Measurements from ENCODE around the gene MINDY4. TPM values are rescaled to one million over a fixed set of nuclear protein-coding genes. Genes with fewer than 3 reads are reported as not detected.

The MINDY4 gene
- total RNA-seq, 6 donors from 2014 or later: 7.7 to 43.0 (median 19.4) TPM

DNA sequence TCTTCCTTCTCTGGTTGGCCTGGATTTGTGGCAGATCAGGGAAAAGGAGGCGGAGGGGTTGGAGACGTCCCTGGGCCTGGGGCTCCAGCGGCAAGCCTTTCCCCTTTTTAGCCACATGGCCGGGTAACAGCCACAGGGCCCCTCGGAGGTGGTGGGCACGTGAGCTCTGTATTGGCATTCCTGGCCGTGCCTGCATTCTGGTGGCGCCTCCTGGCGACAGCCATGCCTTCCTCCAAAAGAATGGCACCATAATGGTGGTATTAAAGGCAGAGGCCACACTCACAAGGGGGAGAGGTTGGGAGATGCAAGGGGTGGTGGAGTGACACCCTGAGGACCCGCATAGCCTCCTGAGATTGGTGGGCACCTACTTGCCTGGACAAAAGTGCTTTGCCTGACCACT, 137.5 kb downstream of the MINDY4 start:
- DNase-seq (peak in 1 of 2 donors; percentile 29), ATAC-seq (ENCODE audit: low FRiP score in 2 of 2) (no peak)
- H3K27ac ChIP-seq: peak overlapping the region in 3 of 4 donors; percentile 75 to 88 (median 79)
- 70 to 87% methylated on average over 10 of the region's 10 CpGs for WGBS, 2 donors
- H3K9me3 ChIP-seq: no peaks in the 10 kb centered on the region
- H3K4me1 ChIP-seq: peaks cover 66 to 95% (median 74%) of the 10 kb centered on the region in 4 donors
- peaks cover 0 to under 1% (median 0%) of the 10 kb centered on the region in 4 donors for H3K36me3 ChIP-seq
- H3K4me3 ChIP-seq: no peak overlapping the region
- no peaks in the 10 kb centered on the region for H3K27me3 ChIP-seq
- TF ChIP-seq, protein P1, sequence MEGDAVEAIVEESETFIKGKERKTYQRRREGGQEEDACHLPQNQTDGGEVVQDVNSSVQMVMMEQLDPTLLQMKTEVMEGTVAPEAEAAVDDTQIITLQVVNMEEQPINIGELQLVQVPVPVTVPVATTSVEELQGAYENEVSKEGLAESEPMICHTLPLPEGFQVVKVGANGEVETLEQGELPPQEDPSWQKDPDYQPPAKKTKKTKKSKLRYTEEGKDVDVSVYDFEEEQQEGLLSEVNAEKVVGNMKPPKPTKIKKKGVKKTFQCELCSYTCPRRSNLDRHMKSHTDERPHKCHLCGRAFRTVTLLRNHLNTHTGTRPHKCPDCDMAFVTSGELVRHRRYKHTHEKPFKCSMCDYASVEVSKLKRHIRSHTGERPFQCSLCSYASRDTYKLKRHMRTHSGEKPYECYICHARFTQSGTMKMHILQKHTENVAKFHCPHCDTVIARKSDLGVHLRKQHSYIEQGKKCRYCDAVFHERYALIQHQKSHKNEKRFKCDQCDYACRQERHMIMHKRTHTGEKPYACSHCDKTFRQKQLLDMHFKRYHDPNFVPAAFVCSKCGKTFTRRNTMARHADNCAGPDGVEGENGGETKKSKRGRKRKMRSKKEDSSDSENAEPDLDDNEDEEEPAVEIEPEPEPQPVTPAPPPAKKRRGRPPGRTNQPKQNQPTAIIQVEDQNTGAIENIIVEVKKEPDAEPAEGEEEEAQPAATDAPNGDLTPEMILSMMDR (IDR thresholded peaks at IDR 0.05): peak in 1 of 6 experiments; percentile 12
- no peak for TF ChIP-seq EP300 (IDR thresholded peaks at IDR 0.05)

DNA sequence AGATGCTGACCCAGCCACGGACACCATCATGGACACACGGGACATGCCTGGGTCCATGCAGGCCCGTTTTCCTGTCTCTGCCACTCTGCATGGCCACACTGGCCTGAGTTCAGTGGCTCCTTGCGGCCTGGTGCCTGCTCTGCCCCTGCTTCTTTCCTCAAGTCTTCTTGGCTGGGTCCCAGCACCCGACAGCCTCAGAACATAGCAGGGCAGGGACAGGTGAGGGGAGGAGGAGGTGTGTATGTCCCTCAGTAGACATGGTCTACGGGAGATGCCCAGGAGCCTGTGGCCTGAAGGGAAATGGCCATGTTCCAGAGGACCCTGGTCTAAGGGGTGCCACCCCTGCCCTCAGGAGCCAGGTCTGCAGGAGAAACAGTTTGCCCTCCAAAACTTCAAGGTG, 138.2 kb downstream of the MINDY4 start:
- Histone ChIP-seq H3K27ac (peak overlapping the region in 3 of 4 donors; percentile 34 to 89 (median 88)), H3K36me3 (peaks cover 0 to 6% (median 0%) of the 10 kb centered on the region in 4 donors), H3K27me3 (no peaks in the 10 kb centered on the region), H3K4me3 (no peak overlapping the region), H3K4me1 (peaks cover 66 to 90% (median 78%) of the 10 kb centered on the region in 4 donors), H3K9me3 (no peaks in the 10 kb centered on the region)
- ATAC-seq (ENCODE audit: low FRiP score in 2 of 2) (no peak), DNase-seq (peak; percentile 25 to 76)
- WGBS, 2 donors: 67 to 68% methylated on average over 1 to 6 of the region's 6 CpGs
- TF ChIP-seq, protein P1 (IDR thresholded peaks at IDR 0.05): no peak
- TF ChIP-seq EP300 (IDR thresholded peaks at IDR 0.05): no peak
- no peak for TF ChIP-seq POLR2A (IDR thresholded peaks at IDR 0.05)
- TF ChIP-seq POLR2AphosphoS5 (IDR thresholded peaks at IDR 0.05): no peak

DNA sequence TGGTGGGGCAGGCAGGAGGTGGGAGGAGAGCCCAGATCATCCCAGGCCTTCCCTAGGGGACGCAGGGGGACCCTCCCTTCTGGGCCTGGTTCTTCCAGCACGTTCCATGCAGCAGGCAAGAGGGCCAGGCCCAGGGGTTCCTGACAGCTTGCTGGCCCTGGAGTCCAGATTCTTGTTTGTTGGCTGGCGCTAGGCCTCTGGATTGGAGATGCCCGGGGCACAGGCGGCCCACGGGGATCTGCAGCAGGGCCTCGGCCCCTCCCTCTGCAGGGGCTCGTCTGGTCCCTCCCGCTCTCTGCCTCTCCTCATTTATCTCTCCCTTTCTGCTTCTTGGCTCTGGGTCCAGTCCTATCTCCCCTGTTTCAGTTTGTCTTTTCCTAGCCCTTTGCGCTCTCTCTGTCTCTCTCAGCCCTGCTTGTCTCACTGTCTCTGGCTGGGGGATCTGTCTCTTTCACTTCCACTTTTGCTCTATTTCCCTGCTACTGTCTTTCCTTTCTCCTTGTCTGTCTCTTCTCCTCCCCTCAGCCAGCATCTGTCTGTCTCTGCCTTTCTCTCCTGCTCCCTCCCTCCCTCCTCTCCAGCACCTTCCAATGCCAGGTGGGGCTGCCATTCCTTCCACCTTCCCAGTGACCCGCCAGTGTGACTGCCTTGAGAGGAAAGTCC, 139.3 kb downstream of the MINDY4 start:
- Histone ChIP-seq H3K4me3 (peak overlapping the region in 1 of 4 donors; percentile 70), H3K4me1 (peaks cover 64 to 90% (median 73%) of the 10 kb centered on the region in 4 donors), H3K27ac (peak overlapping the region; percentile 76 to 89 (median 83)), H3K36me3 (peaks cover 0 to 13% (median 1%) of the 10 kb centered on the region in 4 donors), H3K9me3 (no peaks in the 10 kb centered on the region), H3K27me3 (no peaks in the 10 kb centered on the region)
- WGBS, 2 donors: 54 to 63% methylated on average over 11 of the region's 11 CpGs
- ATAC-seq (ENCODE audit: low FRiP score in 2 of 2) (no peak), DNase-seq (no peak)
- TF ChIP-seq, protein P1 (IDR thresholded peaks at IDR 0.05): no peak
- no peak for TF ChIP-seq POLR2AphosphoS5 (IDR thresholded peaks at IDR 0.05)
- TF ChIP-seq POLR2A (IDR thresholded peaks at IDR 0.05): no peak
- no peak for TF ChIP-seq EP300 (IDR thresholded peaks at IDR 0.05)

DNA sequence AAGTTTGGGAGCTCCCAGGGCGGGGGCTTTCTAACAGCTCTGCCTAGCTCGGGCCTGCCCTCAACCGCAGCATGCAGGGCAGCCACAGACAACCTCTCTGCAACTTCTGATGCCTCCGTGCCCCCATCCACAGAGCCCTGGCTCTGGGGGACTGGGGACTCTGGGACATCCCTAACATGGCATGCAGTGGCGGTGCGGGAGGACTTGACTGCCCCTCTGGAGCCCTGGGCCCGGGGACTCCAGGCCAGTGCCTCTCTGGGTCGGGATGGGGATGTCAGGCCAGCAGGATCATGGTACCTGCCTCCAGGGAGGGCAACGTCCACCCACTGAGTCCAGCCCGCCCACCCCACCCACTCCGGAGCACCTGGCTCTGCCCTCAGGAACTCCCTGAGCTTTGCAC, 139.9 kb downstream of the MINDY4 start:
- WGBS, 2 donors: 50 to 63% methylated on average over 2 to 9 of the region's 11 CpGs
- TF ChIP-seq POLR2A (IDR thresholded peaks at IDR 0.05): no peak
- no peak for TF ChIP-seq POLR2AphosphoS5 (IDR thresholded peaks at IDR 0.05)
- TF ChIP-seq, protein P1 (IDR thresholded peaks at IDR 0.05): no peak
- no peak for TF ChIP-seq EP300 (IDR thresholded peaks at IDR 0.05)
- no peaks in the 10 kb centered on the region for H3K9me3 ChIP-seq
- H3K36me3 ChIP-seq: peaks cover 0 to 13% (median 2%) of the 10 kb centered on the region in 4 donors
- H3K4me3 ChIP-seq: peak overlapping the region in 3 of 4 donors; percentile 61 to 70 (median 68)
- H3K27ac ChIP-seq: peak overlapping the region; percentile 76 to 89 (median 83)
- ATAC-seq (ENCODE audit: low FRiP score in 2 of 2) (no peak), DNase-seq (no peak)
- peaks cover 59 to 87% (median 67%) of the 10 kb centered on the region in 4 donors for H3K4me1 ChIP-seq
- H3K27me3 ChIP-seq: no peaks in the 10 kb centered on the region
